GM12874 (cell line): Measurements from ENCODE around the gene CACNA1E.

ENCODE experiments used
- TF ChIP-seq, protein P1 (sequence below): IDR thresholded peaks from 2 replicates; pipeline ENCODE4 v1.5.1; 2011; ENCODE audit warnings: low read depth, mild to moderate bottlenecking, control low read depth, low read length, moderate library complexity; ENCODE audit not compliant: insufficient read depth

The CACNA1E gene

DNA sequence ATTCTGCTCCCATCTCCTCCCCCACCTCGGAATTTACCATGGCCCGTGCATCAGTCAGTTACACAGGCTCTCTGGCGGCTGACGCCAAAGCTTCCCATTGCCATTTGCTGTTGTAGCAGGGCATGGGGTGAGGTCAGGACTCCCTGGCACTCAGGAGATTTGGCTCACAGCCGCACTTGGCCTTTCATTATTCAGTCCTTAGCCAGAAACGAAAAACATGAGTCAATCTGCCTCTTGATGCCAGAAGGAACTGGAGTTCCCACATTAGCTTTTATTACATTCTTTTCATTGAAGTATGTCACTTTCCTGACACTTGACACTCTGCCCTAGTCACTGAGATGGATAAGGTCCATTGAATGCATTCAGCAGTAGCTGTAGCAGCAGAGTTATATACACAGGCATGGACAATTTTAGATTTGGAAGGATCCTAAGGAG is 260.6 kb downstream of the CACNA1E start:
- TF ChIP-seq, protein P1, sequence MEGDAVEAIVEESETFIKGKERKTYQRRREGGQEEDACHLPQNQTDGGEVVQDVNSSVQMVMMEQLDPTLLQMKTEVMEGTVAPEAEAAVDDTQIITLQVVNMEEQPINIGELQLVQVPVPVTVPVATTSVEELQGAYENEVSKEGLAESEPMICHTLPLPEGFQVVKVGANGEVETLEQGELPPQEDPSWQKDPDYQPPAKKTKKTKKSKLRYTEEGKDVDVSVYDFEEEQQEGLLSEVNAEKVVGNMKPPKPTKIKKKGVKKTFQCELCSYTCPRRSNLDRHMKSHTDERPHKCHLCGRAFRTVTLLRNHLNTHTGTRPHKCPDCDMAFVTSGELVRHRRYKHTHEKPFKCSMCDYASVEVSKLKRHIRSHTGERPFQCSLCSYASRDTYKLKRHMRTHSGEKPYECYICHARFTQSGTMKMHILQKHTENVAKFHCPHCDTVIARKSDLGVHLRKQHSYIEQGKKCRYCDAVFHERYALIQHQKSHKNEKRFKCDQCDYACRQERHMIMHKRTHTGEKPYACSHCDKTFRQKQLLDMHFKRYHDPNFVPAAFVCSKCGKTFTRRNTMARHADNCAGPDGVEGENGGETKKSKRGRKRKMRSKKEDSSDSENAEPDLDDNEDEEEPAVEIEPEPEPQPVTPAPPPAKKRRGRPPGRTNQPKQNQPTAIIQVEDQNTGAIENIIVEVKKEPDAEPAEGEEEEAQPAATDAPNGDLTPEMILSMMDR: no peak

DNA sequence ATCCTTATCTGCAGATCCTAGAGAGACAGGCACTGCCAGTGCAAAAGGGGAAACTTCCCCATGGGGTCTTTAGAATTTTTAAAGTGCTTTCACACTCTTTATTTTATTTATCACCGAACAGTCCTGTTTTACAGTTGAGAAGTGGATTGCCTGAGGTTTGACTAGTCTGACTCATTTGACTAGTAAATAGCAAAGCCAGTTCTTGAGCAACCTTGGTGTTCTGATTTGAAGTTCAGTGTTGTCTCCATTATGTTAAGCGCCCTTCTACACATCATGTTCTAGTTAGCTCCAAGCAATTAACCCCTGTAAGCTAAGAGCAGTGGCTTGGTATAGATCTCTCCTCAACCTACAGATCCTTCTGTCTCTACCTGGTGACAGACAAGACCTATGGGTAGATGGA is 262.9 kb downstream of the CACNA1E start:
- TF ChIP-seq, protein P1: no peak

DNA sequence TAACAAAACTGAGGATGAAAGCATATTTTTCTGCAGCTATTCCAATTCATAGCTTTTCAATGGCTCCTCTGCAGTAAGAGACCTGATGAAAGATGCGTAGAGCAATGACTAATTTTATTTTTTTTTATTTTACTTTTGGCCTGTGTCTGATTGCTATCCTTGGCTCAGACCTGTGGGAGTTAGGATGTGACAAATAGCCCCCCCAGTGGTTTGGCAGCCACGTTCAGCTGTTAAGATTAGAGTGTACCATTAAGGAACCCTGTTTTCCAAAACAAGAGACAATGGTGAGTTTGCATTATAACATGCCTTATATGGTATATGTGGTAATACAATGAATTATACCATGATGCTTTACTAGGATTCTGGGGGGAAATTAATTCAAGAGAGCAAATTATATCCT is 264.7 kb downstream of the CACNA1E start:
- TF ChIP-seq, protein P1: no peak

DNA sequence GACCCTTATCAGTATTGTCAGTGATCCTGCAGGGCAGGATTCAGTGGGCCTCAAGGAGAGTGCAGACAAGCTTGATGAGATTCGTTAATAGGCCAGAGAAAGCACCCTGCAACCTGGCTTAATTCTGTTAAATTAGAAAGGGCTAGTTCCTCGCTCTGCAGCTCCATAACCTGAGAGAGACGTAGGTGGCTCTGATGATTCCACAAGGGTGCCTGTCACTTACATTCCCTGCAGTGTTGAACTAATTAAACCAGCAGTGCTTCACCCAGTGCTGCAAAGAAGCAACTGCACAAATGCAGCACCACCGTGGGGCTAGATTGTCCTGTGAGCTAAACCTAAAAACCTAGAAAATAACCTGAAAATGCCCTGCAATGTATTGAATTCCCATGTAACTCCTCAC is 270.8 kb downstream of the CACNA1E start:
- TF ChIP-seq, protein P1: no peak

DNA sequence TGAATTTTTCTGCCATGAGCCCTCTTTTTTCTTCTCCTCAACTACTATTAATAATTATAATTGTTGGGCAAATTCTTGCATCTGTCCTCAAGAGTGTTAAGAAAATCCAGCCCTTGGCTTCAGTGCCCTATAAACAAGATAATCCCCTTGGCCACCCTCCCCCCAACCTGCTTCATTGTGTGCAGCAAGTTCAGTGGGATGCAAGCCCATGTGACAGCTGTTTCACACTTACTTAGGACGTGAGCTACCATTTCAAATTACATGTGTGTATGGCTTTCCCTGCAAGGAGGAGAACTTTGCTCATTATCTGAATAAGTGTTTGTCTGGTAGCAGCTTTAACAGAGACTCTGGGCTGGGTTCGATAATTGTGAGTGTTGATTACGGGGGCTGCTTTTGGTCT is 276.2 kb downstream of the CACNA1E start:
- TF ChIP-seq, protein P1: no peak

DNA sequence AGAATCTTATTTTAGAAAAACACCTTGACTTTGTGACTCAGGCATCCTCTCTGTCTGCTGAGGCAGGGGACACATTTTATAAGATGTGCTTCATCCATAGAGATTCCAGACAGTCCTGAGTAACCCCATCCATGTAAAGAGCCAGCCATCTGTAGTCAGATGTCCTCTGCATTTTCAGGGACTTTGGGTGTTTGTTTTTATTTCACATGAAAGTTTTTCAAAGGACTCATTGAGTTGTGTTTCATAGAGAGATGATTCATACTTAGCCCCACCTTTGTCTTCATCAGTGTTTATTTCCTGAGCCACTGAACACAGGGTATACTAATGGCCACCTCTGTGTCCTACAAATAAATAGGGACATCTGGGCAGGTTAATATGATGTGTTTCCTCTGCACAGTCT is 280.4 kb downstream of the CACNA1E start:
- TF ChIP-seq, protein P1: no peak

DNA sequence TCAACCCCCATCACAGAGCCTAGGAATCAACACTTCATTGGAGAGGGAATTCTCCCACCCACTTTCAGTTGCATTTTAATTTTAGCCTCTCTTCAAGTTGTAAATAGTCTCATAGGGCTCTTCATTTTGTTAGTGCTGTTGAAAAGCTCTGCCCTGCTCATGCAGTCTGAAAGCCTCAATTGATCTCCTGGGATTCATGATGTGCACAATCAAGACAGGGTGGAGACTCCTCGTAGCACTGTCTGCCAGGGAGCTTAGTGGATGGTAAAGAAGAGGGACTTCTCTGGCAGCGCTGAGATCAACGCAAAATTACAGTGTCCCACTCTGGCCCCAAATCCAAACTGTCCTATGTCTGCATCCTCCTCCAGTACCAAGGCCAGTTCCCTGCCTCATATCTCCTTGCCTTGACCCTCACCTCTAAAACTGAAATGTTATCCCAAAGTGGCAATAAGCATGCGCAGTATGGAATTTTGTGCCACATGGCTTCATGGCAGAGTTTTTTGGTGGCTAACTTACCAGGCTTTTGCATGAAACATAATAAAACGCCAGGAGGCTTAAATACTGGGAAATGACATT is 282.2 kb downstream of the CACNA1E start:
- TF ChIP-seq, protein P1: no peak
